HG03097 (cell line): Measurements from ENCODE around the gene GMEB2.
"Not testable (repeated sequence)": the region's sequence is repeated elsewhere in the genome, so short reads cannot be mapped to it uniquely, and the experiment has no call there.

Source experiments
- ATAC-seq: cut with Tn5 transposase; IDR thresholded peaks from one replicate; pipeline ENCODE4 v1.9.1; 2021; ENCODE audit not compliant: unreplicated experiment, low FRiP score

The GMEB2 gene

GRCh38 chr20:63562461-63563224 lies 64.3 kb downstream of the GMEB2 start:
- ATAC-seq = no peak

- ATAC-seq = no peak
Observed at GRCh38 chr20:63561624-63562396, 65.1 kb downstream of the GMEB2 start.

- ATAC-seq = no peak
Observed at GRCh38 chr20:63560856-63561609, 65.9 kb downstream of the GMEB2 start.

DNA sequence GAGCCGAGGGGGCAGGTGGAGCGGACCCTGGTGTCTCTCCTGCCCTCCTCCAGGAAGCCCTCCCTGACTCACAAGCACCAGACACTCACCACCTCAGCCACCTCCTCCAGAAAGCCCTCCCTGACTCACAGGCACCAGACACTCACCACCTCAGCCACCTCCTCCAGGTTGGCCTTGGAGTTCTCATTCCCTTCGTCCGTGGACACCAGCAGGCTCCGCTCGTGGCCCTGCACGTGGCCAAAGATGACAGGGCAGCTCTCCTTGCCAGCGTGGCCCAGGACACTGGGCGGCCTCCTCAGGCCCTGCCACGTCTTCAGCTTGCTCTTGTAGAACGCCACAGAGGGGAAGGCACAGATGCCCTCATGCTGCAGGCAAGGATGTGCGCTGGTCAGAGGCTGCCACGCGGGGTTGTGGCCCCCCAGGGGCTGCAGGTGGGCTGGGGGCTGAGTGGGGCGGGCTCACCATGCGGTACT lies 66.5 kb downstream of the GMEB2 start:
- no peak for ATAC-seq

- not testable (repeated sequence) for ATAC-seq
Observed at GRCh38 chr20:63559485-63560332, 67.2 kb downstream of the GMEB2 start.

DNA sequence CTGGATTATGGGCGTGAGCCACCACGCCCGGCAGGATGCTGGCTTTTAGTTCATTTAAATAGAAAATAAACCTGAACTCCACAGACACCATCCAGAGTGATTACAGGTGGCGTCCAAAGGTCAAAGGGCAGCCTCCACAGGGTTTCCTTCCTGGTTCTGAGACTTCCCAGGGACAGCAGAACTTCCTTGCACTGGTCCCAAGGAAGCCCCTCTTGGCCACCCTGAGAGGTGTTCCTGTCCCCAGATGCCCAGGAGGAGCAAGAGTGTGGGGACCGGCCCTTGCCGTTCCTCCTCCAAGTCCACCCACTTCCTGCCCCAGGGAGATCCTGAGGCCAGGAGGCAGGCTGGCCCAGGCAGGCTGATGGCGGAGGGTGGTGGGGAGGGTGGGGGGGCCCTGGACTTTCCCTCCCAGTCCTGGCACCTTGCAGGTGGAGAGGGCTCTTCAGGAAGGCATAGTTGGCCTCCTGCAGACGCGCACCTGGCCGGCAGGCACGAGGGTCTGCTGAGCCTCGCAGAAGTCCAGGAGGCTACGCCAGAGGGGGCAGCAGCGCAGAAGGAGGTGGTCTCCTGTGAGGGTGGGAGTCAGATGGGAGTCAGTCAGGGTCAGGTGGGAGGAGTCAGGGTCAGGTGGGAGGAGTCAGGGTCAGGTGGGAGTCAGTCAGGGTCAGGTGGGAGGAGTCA lies 68.0 kb downstream of the GMEB2 start:
- ATAC-seq = no peak

GRCh38 chr20:63557481-63557891 lies 69.4 kb downstream of the GMEB2 start:
- ATAC-seq = no peak

DNA sequence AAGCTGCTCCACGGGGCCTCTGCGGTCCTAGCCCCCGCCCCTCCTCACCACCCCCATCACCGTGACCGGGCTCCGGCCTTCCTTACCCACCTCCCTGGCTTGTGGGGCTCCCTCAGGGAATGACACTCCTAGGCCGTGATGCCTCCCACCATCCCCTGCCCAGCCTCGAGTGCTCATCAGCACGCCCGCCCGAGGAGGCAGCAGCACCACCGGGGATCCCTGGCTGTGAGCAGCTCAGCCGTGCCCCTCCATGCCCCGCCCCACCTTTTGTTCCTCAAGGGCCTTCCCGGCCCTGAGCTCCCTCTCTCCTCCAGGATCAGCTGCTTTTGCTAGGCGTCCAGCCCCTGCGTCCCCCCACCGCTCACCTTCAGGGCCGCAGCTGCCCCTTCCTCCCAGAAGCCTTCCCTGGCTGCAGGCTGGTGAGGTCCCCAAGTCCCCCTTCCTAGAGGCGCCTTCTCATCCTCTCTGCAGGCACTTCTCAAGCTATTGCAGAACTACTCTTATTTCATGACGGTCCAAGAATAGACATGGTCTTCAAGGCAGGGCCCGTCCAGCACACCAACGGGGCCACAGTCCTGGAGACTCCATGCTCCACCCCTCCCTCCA lies 69.9 kb downstream of the GMEB2 start:
- ATAC-seq = no peak

DNA sequence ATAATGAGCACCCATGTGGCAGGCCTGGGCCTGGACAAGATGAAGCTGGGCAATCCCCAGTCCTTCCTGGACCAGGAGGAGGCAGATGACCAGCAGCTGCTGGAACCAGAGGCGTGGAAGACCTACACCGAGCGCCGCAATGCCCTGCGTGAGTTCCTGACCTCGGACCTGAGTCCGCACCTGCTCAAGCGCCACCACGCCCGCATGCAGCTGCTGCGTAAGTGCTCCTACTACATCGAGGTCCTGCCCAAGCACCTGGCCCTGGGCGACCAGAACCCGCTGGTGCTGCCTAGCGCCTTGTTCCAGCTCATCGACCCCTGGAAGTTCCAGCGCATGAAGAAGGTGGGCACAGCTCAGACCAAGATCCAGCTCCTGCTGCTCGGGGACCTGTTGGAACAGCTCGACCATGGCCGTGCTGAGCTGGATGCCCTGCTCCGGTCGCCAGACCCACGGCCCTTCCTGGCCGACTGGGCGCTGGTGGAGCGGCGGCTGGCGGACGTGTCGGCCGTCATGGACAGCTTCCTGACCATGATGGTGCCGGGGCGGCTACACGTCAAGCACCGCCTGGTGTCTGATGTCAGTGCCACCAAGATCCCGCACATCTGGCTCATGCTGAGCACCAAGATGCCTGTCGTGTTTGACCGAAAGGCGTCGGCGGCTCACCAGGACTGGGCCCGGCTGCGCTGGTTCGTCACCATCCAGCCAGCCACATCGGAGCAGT lies 71.1 kb downstream of the GMEB2 start:
- no peak for ATAC-seq

GRCh38 chr20:63554361-63555278 lies 72.3 kb downstream of the GMEB2 start:
- no peak for ATAC-seq

GRCh38 chr20:63553933-63554290 lies 73.0 kb downstream of the GMEB2 start, which contains the start of gene FNDC11:
TSS of gene FNDC11 (plus strand) at chr20:63554159. CDS start at chr20:63555664, 1,505 bp downstream.
- ATAC-seq = no peak

DNA sequence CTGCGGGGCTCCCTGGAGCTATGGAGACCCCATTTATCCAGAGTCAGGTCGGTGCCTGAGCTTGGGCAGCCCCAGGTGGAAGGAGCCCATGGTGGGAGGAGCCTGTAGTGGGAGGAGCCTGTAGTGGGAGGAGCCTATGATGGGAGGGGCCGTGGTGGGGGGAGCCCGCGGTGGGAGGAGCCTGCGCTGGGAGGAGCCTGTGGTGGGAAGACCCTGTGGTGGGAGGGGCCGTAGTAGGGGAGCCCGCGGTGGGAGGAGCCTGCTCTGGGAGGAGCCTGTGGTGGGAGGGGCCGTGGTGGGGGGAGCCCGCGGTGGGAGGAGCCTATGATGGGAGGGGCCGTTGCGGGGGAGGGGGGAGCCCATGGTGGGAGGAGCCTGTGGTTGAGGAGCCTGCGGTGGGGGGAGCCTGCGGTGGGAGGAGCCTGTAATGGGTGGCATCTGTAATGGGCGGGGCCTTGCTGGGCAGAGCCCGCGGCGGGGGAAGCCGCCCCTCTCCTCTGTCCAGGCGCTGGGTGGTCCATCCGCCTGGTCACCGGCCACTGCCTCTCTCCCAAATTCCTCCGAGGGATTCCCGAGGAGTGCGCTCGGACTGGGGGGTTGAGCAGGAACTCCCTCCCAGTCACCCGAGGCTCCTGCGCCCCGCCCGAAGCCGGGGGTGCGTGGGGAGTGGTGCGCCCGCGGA lies 73.5 kb downstream of the GMEB2 start:
- no peak for ATAC-seq

DNA sequence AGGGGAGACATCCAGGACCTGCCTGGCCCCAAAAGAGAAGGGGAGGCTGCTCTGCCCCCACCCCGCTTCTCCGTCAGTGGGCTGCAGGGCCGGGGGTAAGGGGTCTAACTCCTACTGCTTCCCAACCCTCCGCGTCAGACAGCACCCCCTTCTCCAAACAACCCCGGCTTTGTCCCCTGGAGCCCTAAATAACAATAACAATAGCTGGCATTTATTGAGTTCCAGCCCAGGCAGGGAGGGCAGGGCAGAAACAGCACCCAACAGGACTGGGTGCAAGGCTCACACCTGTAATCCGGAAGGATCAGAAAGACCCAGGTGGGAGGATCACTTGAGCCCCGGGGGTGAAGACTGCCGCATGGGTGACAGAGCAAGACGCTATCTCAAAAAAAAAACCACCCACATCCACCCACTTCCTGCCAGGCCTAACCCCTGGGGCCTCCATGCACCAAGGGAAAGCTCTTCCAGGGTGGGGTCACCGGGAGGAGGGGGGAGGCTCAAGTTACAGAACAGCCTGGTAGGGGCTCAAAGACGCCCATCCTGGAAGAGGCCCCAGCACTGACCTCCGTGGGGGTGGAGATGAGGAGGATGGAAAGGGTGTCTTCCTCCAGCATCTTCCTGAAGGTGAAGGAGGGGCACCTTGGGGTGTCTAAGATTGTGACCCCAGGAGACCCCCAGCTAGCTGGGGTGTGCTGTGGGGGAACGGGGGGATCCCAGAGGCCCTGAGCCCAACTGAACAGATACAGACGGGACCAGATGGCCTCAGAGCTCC lies 74.2 kb downstream of the GMEB2 start:
- ATAC-seq = no peak

DNA sequence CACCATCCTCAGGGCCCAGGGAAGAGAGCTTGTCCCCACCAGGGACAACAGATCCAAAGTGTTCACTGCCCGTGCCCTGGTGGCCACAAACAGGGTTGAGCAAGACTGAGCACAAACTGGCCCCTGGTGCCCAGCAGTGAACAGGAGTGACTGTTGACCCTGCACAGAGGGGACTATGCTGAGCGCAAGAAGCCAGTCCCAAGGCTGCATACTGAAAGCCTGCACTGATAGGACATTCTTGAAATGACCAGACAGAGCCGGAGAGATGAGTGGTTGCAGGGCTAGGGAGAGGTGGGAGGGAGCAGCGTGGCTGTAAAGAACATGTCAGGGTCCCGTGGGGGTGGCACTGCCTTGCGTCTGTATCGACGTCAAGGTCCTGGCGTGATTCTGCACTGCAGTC lies 75.8 kb downstream of the GMEB2 start:
- no peak for ATAC-seq

DNA sequence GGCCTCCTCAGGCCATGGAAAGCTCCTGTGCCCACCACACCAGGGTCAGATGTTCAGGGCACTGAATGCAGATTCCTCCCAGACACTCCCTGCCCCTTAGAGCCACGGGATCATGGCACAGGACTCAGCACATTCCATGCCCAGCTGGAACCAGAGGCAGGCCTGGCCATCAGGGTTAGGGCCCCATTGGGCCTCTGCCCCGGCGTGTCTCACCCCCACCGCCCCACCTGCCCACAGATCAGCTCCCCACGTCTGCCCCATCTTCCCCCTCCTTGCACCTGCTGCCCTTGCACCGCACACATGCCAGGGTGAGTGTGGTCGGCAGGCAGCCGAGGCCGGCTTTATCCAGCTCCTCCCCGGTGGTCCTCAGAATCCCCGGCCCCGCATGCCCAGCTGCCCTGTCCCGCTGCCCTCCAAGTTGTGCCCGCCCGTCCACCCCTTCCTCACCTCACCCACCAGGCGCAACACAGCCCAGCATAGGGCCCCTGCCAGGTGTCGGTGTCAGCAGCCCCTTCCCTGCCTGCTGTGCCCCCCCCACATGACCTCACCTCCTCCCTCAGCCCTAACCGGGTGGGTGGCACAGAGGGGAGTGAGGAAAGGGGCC lies 77.1 kb downstream of the GMEB2 start:
- no peak for ATAC-seq

GRCh38 chr20:63549019-63549418 lies 77.9 kb downstream of the GMEB2 start:
- ATAC-seq = no peak
